ENCODE results near the gene CEACAM18.

Gene CEACAM18

DNA sequence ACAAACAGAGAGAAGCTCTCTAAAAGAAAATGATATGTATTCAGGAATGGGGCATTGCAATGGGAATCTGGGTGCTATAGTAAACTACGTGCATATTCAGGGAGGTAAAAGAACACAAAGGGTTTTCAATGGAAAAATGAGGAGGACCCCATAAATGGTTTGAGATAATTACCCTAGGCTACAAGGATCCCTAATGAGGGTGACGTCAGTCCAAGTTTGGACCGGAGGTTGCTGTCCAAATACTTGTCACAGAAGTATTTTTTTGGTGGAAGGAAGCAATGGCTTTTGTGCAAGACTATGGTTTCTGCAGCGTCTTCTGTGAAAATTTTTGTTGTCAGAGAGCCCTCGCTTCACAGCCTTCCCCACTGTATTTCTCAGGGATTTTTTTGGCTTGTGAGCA, 995 bp upstream of the CEACAM18 start:
- Histone ChIP-seq H3K9ac (ENCODE audit: low read depth, low read length, poor library complexity) (no peak overlapping the region), H2BK15ac (ENCODE audit: low read length) (no peak overlapping the region), H3K79me1 (ENCODE audit: low read depth, low read length) (peaks cover 3% of the 10 kb centered on the region), H2BK12ac (ENCODE audit: low read length) (no peak overlapping the region), H4K91ac (ENCODE audit: low read depth, low read length, poor library complexity) (no peak overlapping the region), H3K36me3 (replicated peaks in 1 of 2; ENCODE audit: control insufficient read depth in 2 of 2, insufficient read depth in 2 of 2, low read length in 2 of 2) (no peaks in the 10 kb centered on the region), H3K4me3 (ENCODE audit: low read length in 2 of 2) (no peak overlapping the region), H3K14ac (ENCODE audit: low read length) (no peak overlapping the region), H3K4me2 (ENCODE audit: insufficient read depth, low read length, poor library complexity, severe bottlenecking) (no peak overlapping the region), H2BK120ac (ENCODE audit: low read depth, low read length) (no peak overlapping the region), H3K4ac (ENCODE audit: low read length) (no peak overlapping the region), H3K23ac (ENCODE audit: low read depth, low read length, poor library complexity) (no peak overlapping the region), H4K8ac (ENCODE audit: low read depth, low read length) (no peak overlapping the region), H3K4me1 (ENCODE audit: control insufficient read depth in 2 of 2, insufficient read depth in 1 of 2, low read depth in 1 of 2, low read length in 2 of 2) (no peaks in the 10 kb centered on the region), H2AFZ (ENCODE audit: low read length) (no peak overlapping the region), H2AK5ac (ENCODE audit: low read depth, low read length) (no peak overlapping the region), H2BK5ac (ENCODE audit: low read length) (no peak overlapping the region), H3K9me3 (replicated peaks in 1 of 2; ENCODE audit: control insufficient read depth in 2 of 2, insufficient read depth in 1 of 2, low read depth in 1 of 2, low read length in 2 of 2) (peaks cover 0 to 5% of the 10 kb centered on the region in 2 donors), H3K18ac (ENCODE audit: low read length) (no peak overlapping the region), H3K27ac (replicated peaks; ENCODE audit: low read length) (no peak overlapping the region), H3K27me3 (ENCODE audit: control insufficient read depth in 3 of 3, insufficient read depth in 3 of 3, low read depth in 1 of 3, low read length in 3 of 3) (peaks cover 0 to 2% (median 0%) of the 10 kb centered on the region in 3 experiments)
- DNase-seq (ENCODE audit: low spot score): no peak
- no CpG with 5 or more reads among the region's 5 CpGs for WGBS, 2 donors (ENCODE audit: extremely low coverage in 2 of 2, insufficient read length in 2 of 2, insufficient replicate concordance in 1 of 2)

DNA sequence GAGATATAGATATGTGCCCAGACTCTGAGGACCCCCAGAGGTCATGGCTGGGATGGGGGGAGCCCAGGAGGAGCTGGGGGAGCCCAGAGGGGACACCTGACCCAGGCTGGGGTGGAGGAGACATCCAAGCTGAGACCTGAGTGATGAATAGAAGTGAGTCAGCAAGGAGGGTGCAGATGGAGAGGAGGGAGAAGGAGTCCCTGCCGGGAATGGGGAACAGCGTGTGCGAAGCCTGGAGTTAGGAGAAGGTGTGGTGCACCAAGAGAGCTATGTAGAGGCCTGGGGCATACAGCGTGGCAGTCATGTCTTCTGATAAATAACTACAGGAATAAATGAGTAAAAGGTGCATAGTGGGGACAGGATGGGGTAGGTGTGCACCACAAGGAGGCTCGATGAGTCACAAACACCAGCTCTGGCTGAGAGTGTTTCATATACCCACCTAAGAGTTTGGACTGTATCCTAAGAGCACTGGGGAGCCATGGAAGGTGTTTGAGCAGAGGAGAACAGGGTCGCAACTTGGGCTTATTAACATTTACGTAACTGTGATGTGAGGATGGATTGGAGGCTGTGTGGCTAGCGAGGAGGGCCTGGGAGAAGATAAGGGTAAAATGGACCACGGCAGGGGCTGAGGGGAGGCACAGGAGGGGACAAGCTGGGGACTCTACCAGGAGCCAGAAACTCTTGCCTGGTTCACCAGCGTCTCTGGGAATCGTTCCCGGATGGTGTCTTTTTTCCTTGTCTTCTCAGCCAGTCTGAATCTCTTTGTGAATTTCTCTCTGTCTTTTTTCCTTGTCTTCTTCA, 1.4 kb downstream of the CEACAM18 start:
- H3K4me2 ChIP-seq (ENCODE audit: insufficient read depth, low read length, poor library complexity, severe bottlenecking): no peak overlapping the region
- no peak overlapping the region for H2BK120ac ChIP-seq (ENCODE audit: low read depth, low read length)
- H2BK5ac ChIP-seq (ENCODE audit: low read length): no peak overlapping the region
- H3K4ac ChIP-seq (ENCODE audit: low read length): no peak overlapping the region
- H3K4me3 ChIP-seq (ENCODE audit: low read length in 2 of 2): no peak overlapping the region
- no peak overlapping the region for H3K23ac ChIP-seq (ENCODE audit: low read depth, low read length, poor library complexity)
- no peaks in the 10 kb centered on the region for H3K4me1 ChIP-seq (ENCODE audit: control insufficient read depth in 2 of 2, insufficient read depth in 1 of 2, low read depth in 1 of 2, low read length in 2 of 2)
- no peak overlapping the region for H2AFZ ChIP-seq (ENCODE audit: low read length)
- H4K8ac ChIP-seq (ENCODE audit: low read depth, low read length): no peak overlapping the region
- no peak for DNase-seq (ENCODE audit: low spot score)
- H3K14ac ChIP-seq (ENCODE audit: low read length): no peak overlapping the region
- H3K27ac ChIP-seq (replicated peaks; ENCODE audit: low read length): no peak overlapping the region
- no peak overlapping the region for H3K18ac ChIP-seq (ENCODE audit: low read length)
- H3K79me1 ChIP-seq (ENCODE audit: low read depth, low read length): peaks cover 3% of the 10 kb centered on the region
- no peaks in the 10 kb centered on the region for H3K36me3 ChIP-seq (replicated peaks in 1 of 2; ENCODE audit: control insufficient read depth in 2 of 2, insufficient read depth in 2 of 2, low read length in 2 of 2)
- no CpG with 5 or more reads among the region's 12 CpGs for WGBS, 2 donors (ENCODE audit: extremely low coverage in 2 of 2, insufficient read length in 2 of 2, insufficient replicate concordance in 1 of 2)
- H3K27me3 ChIP-seq (ENCODE audit: control insufficient read depth in 3 of 3, insufficient read depth in 3 of 3, low read depth in 1 of 3, low read length in 3 of 3): no peaks in the 10 kb centered on the region
- no peak overlapping the region for H2AK5ac ChIP-seq (ENCODE audit: low read depth, low read length)
- H2BK12ac ChIP-seq (ENCODE audit: low read length): no peak overlapping the region
- no peak overlapping the region for H2BK15ac ChIP-seq (ENCODE audit: low read length)
- peaks cover 0 to 12% of the 10 kb centered on the region in 2 donors for H3K9me3 ChIP-seq (replicated peaks in 1 of 2; ENCODE audit: control insufficient read depth in 2 of 2, insufficient read depth in 1 of 2, low read depth in 1 of 2, low read length in 2 of 2)
- no peak overlapping the region for H4K91ac ChIP-seq (ENCODE audit: low read depth, low read length, poor library complexity)
- no peak overlapping the region for H3K9ac ChIP-seq (ENCODE audit: low read depth, low read length, poor library complexity)

DNA sequence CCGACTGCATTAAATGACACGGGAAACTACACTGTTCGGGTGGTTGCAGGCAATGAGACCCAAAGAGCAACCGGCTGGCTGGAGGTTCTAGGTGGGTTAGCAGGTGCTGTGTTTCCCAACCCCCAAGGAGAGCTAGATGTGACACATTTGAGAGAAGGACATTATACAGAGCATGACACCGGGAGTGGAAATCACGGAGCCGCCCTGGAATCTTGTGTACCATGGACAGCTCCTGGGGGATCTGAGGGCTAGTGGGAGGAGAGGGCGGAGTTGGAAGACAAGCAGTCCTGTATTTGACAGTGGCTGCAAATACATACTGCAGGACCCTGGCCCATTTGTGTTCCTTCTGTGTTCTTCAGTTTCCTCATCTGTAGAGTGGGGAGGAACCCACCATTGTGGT, 2.3 kb downstream of the CEACAM18 start:
- no peak overlapping the region for H2BK12ac ChIP-seq (ENCODE audit: low read length)
- peak overlapping the region; percentile 20 for H3K23ac ChIP-seq (ENCODE audit: low read depth, low read length, poor library complexity)
- WGBS, 2 donors (ENCODE audit: extremely low coverage in 2 of 2, insufficient read length in 2 of 2, insufficient replicate concordance in 1 of 2): no CpG with 5 or more reads among the region's 8 CpGs
- H3K9me3 ChIP-seq (replicated peaks in 1 of 2; ENCODE audit: control insufficient read depth in 2 of 2, insufficient read depth in 1 of 2, low read depth in 1 of 2, low read length in 2 of 2): peaks cover 0 to 14% of the 10 kb centered on the region in 2 donors
- no peaks in the 10 kb centered on the region for H3K27me3 ChIP-seq (ENCODE audit: control insufficient read depth in 3 of 3, insufficient read depth in 3 of 3, low read depth in 1 of 3, low read length in 3 of 3)
- DNase-seq (ENCODE audit: low spot score): no peak
- no peak overlapping the region for H2BK120ac ChIP-seq (ENCODE audit: low read depth, low read length)
- H2AK5ac ChIP-seq (ENCODE audit: low read depth, low read length): no peak overlapping the region
- no peak overlapping the region for H3K4ac ChIP-seq (ENCODE audit: low read length)
- H3K4me2 ChIP-seq (ENCODE audit: insufficient read depth, low read length, poor library complexity, severe bottlenecking): no peak overlapping the region
- no peak overlapping the region for H3K27ac ChIP-seq (replicated peaks; ENCODE audit: low read length)
- H2BK15ac ChIP-seq (ENCODE audit: low read length): no peak overlapping the region
- no peak overlapping the region for H2AFZ ChIP-seq (ENCODE audit: low read length)
- no peaks in the 10 kb centered on the region for H3K36me3 ChIP-seq (replicated peaks in 1 of 2; ENCODE audit: control insufficient read depth in 2 of 2, insufficient read depth in 2 of 2, low read length in 2 of 2)
- H2BK5ac ChIP-seq (ENCODE audit: low read length): no peak overlapping the region
- H4K91ac ChIP-seq (ENCODE audit: low read depth, low read length, poor library complexity): no peak overlapping the region
- H3K14ac ChIP-seq (ENCODE audit: low read length): no peak overlapping the region
- H4K8ac ChIP-seq (ENCODE audit: low read depth, low read length): no peak overlapping the region
- no peaks in the 10 kb centered on the region for H3K4me1 ChIP-seq (ENCODE audit: control insufficient read depth in 2 of 2, insufficient read depth in 1 of 2, low read depth in 1 of 2, low read length in 2 of 2)
- H3K4me3 ChIP-seq (ENCODE audit: low read length in 2 of 2): no peak overlapping the region
- H3K18ac ChIP-seq (ENCODE audit: low read length): no peak overlapping the region
- peaks cover 3% of the 10 kb centered on the region for H3K79me1 ChIP-seq (ENCODE audit: low read depth, low read length)
- no peak overlapping the region for H3K9ac ChIP-seq (ENCODE audit: low read depth, low read length, poor library complexity)

DNA sequence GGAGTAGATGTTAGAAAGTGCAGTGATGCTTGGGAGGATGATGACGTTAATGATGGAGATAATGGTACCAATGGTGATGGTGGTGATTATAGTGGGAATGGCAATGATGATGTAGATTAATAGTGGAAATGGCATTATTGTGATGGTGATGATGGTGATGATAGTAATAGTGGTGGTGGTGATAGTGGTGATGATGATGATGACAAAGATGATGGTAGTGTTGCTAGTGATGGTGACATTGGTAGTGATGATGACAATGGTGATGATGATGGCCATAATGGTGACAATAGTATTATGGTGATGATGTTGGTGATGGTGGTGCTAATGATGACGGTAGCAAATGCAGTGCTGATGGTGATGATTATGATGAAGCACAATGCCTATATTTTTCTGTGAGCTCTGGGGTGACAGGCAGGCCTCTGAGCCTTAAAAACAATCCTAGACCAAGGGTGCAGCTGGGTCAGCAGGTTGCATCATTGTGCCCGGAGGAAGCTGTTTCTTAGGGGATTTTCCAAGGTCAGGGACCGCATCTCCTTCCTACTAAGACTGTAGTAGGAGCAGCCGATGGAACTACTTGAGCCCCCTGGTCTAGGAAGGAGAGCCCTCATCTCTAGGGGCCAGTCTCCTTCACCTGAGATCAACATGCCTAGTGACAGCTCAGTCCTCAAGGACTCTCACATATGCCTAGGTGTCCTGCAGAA, 7.8 kb downstream of the CEACAM18 start:
- no peaks in the 10 kb centered on the region for H3K4me1 ChIP-seq (ENCODE audit: control insufficient read depth in 2 of 2, insufficient read depth in 1 of 2, low read depth in 1 of 2, low read length in 2 of 2)
- no peak overlapping the region for H4K8ac ChIP-seq (ENCODE audit: low read depth, low read length)
- no peak overlapping the region for H3K18ac ChIP-seq (ENCODE audit: low read length)
- WGBS, 2 donors (ENCODE audit: extremely low coverage in 2 of 2, insufficient read length in 2 of 2, insufficient replicate concordance in 1 of 2): 100% methylated on average over 1 of the region's 5 CpGs
- no peak overlapping the region for H3K4ac ChIP-seq (ENCODE audit: low read length)
- no peak overlapping the region for H4K91ac ChIP-seq (ENCODE audit: low read depth, low read length, poor library complexity)
- H3K27me3 ChIP-seq (ENCODE audit: control insufficient read depth in 3 of 3, insufficient read depth in 3 of 3, low read depth in 1 of 3, low read length in 3 of 3): peaks cover 0 to 6% (median 0%) of the 10 kb centered on the region in 3 experiments
- no peak overlapping the region for H3K9ac ChIP-seq (ENCODE audit: low read depth, low read length, poor library complexity)
- H2BK12ac ChIP-seq (ENCODE audit: low read length): no peak overlapping the region
- no peak overlapping the region for H3K4me3 ChIP-seq (ENCODE audit: low read length in 2 of 2)
- no peak overlapping the region for H3K4me2 ChIP-seq (ENCODE audit: insufficient read depth, low read length, poor library complexity, severe bottlenecking)
- H2BK15ac ChIP-seq (ENCODE audit: low read length): no peak overlapping the region
- H3K79me1 ChIP-seq (ENCODE audit: low read depth, low read length): no peaks in the 10 kb centered on the region
- peaks cover 0 to 24% of the 10 kb centered on the region in 2 donors for H3K9me3 ChIP-seq (replicated peaks in 1 of 2; ENCODE audit: control insufficient read depth in 2 of 2, insufficient read depth in 1 of 2, low read depth in 1 of 2, low read length in 2 of 2)
- no peak overlapping the region for H2AK5ac ChIP-seq (ENCODE audit: low read depth, low read length)
- H3K36me3 ChIP-seq (replicated peaks in 1 of 2; ENCODE audit: control insufficient read depth in 2 of 2, insufficient read depth in 2 of 2, low read length in 2 of 2): no peaks in the 10 kb centered on the region
- no peak for DNase-seq (ENCODE audit: low spot score)
- H2BK5ac ChIP-seq (ENCODE audit: low read length): no peak overlapping the region
- H3K27ac ChIP-seq (replicated peaks; ENCODE audit: low read length): no peak overlapping the region
- H3K23ac ChIP-seq (ENCODE audit: low read depth, low read length, poor library complexity): no peak overlapping the region
- no peak overlapping the region for H3K14ac ChIP-seq (ENCODE audit: low read length)
- H2AFZ ChIP-seq (ENCODE audit: low read length): no peak overlapping the region
- H2BK120ac ChIP-seq (ENCODE audit: low read depth, low read length): no peak overlapping the region

All from neuronal stem cell (in vitro differentiated cells).